Astrocyte (in vitro differentiated cells and primary cell): ENCODE results near the gene FAM120AOS. TPM values are rescaled to one million over a fixed set of nuclear protein-coding genes. Genes with fewer than 3 reads are reported as not detected.

Experiments
- DNase-seq: peaks from one replicate; pipeline ENCODE4 v3.0.0-alpha.2; 2010; ENCODE audit warnings: low read depth
- FAIRE-seq: peaks from 2 replicates; lab custom pipeline; 2011; peaks lifted over from hg19 to GRCh38; lab: Jason Lieb, UNC
- H2AFZ ChIP-seq: 2 replicates; pipeline ENCODE4 v1.6.0; 2012; ENCODE audit warnings: low read depth, low read length, inconsistent platforms
- H3K27ac ChIP-seq: 2 replicates; pipeline ENCODE4 v1.5.1; 2011; ENCODE audit warnings: low read depth, low read length, inconsistent platforms
- H3K27me3 ChIP-seq: 2 replicates; pipeline ENCODE4 v1.6.0; 2011; ENCODE audit warnings: low read length, inconsistent platforms; ENCODE audit not compliant: insufficient read depth
- H3K36me3 ChIP-seq: 2 replicates; pipeline ENCODE4 v1.5.1; 2011; ENCODE audit warnings: low read length, inconsistent platforms; ENCODE audit not compliant: insufficient read depth
- H3K4me1 ChIP-seq: 2 replicates; pipeline ENCODE4 v1.5.1; 2011; ENCODE audit warnings: low read length, inconsistent platforms; ENCODE audit not compliant: insufficient read depth
- H3K4me2 ChIP-seq: 2 replicates; pipeline ENCODE4 v1.6.0; 2012; ENCODE audit warnings: low read length, inconsistent platforms
- H3K4me3 ChIP-seq: 2 replicates; pipeline ENCODE4 v1.5.1; 2011; ENCODE audit warnings: low read depth, mild to moderate bottlenecking, low read length, inconsistent platforms; ENCODE audit not compliant: insufficient read depth
- H3K79me2 ChIP-seq: 2 replicates; pipeline ENCODE4 v1.6.0; 2012; ENCODE audit warnings: mild to moderate bottlenecking, low read length, inconsistent platforms; ENCODE audit not compliant: insufficient read depth
- H3K9ac ChIP-seq: 2 replicates; pipeline ENCODE4 v1.6.0; 2012; ENCODE audit warnings: mild to moderate bottlenecking, low read length, inconsistent platforms
- H3K9me3 ChIP-seq: 2 replicates; pipeline ENCODE4 v1.5.1; 2012; ENCODE audit warnings: low read depth, mild to moderate bottlenecking, low read length, inconsistent platforms; ENCODE audit not compliant: insufficient read depth
- H4K20me1 ChIP-seq: 2 replicates; pipeline ENCODE4 v1.6.0; 2012; ENCODE audit warnings: low read length, inconsistent platforms; ENCODE audit not compliant: insufficient read depth
- H3K27ac Mint-ChIP-seq: one replicate; pipeline ENCODE4 v1.8.0; 2021; ENCODE audit warnings: mild to moderate bottlenecking, mixed read lengths; ENCODE audit not compliant: unreplicated experiment
- H3K27me3 Mint-ChIP-seq: one replicate; pipeline ENCODE4 v1.8.0; 2021; ENCODE audit warnings: low read depth, mixed read lengths; ENCODE audit not compliant: unreplicated experiment
- H3K36me3 Mint-ChIP-seq: one replicate; pipeline ENCODE4 v1.8.0; 2021; ENCODE audit warnings: low read depth, mixed read lengths; ENCODE audit not compliant: unreplicated experiment
- H3K4me1 Mint-ChIP-seq: one replicate; pipeline ENCODE4 v1.8.0; 2021; ENCODE audit warnings: low read depth, mixed read lengths; ENCODE audit not compliant: unreplicated experiment
- H3K4me3 Mint-ChIP-seq: one replicate; pipeline ENCODE4 v1.8.0; 2021; ENCODE audit warnings: mild to moderate bottlenecking, moderate library complexity, mixed read lengths; ENCODE audit not compliant: unreplicated experiment
- H3K9me3 Mint-ChIP-seq: one replicate; pipeline ENCODE4 v1.8.0; 2021; ENCODE audit warnings: mild to moderate bottlenecking, mixed read lengths; ENCODE audit not compliant: unreplicated experiment
- CTCF ChIP-seq: IDR thresholded peaks from 2 replicates; pipeline ENCODE4 v1.5.1; 2011; ENCODE audit warnings: low read depth, mild to moderate bottlenecking, inconsistent platforms, low read length, moderate library complexity; ENCODE audit not compliant: insufficient read depth
- EZH2 ChIP-seq: IDR thresholded peaks from 2 replicates; pipeline ENCODE4 v1.6.1; 2012; ENCODE audit warnings: mild to moderate bottlenecking, low read length, inconsistent platforms; ENCODE audit not compliant: insufficient read depth
- total RNA-seq: library from RNA; stranded (reverse); gene quantifications from 2 replicates; pipeline ENCODE4 v1.2.1, GENCODE V29; 2021

FAM120AOS gene
- total RNA-seq, 1 donor from 2014 or later: 29.7 TPM

DNA sequence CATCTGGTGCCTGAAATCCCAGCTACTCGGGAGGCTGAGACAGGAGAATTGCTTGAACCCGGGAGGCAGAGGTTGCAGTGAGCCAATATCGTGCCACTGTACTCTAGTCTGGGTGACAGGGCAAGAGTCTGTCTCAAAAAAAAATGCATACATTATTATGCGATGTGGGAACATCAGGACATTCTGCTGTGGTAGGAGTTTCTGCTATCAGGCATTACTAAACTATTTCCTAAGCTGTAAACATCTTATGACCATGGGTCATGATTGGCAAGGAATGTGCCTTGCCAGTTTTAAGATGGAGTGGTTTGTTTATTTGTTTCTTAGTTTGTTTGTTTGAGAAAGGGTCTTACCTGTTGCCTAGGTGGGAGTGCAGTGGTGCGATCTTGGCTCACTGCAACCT lies 47.0 kb downstream of the FAM120AOS start:
- Histone ChIP-seq H3K4me3 (no peak overlapping the region), H3K9ac (no peak overlapping the region), H3K27ac (no peak overlapping the region), H3K4me2 (no peak overlapping the region), H3K27me3 (no peaks in the 10 kb centered on the region), H3K79me2 (no peaks in the 10 kb centered on the region), H3K9me3 (no peaks in the 10 kb centered on the region), H3K4me1 (no peaks in the 10 kb centered on the region), H3K36me3 (no peaks in the 10 kb centered on the region), H4K20me1 (no peaks in the 10 kb centered on the region), H2AFZ (no peak overlapping the region)
- H3K36me3 Mint-ChIP-seq: no peaks in the 10 kb centered on the region
- H3K4me3 Mint-ChIP-seq: no peak overlapping the region
- peaks cover 5% of the 10 kb centered on the region for H3K27me3 Mint-ChIP-seq
- no peaks in the 10 kb centered on the region for H3K4me1 Mint-ChIP-seq
- H3K9me3 Mint-ChIP-seq: no peaks in the 10 kb centered on the region
- FAIRE-seq (no peak), DNase-seq (no peak)
- no peak overlapping the region for H3K27ac Mint-ChIP-seq
- no peak for TF ChIP-seq EZH2
- TF ChIP-seq CTCF: no peak

GRCh38 chr9:93398471-93398870 lies 54.9 kb downstream of the FAM120AOS start:
- no peak for FAIRE-seq
- Mint-ChIP-seq H3K4me1 (no peaks in the 10 kb centered on the region), H3K36me3 (no peaks in the 10 kb centered on the region), H3K4me3 (no peak overlapping the region), H3K9me3 (no peaks in the 10 kb centered on the region), H3K27me3 (peaks cover 18% of the 10 kb centered on the region), H3K27ac (no peak overlapping the region)
- Histone ChIP-seq H3K27ac (no peak overlapping the region), H3K4me1 (no peaks in the 10 kb centered on the region), H3K79me2 (no peaks in the 10 kb centered on the region), H3K4me3 (no peak overlapping the region), H4K20me1 (no peaks in the 10 kb centered on the region), H3K9me3 (no peaks in the 10 kb centered on the region), H3K27me3 (peaks cover 2% of the 10 kb centered on the region), H3K36me3 (no peaks in the 10 kb centered on the region), H3K4me2 (no peak overlapping the region), H3K9ac (no peak overlapping the region), H2AFZ (no peak overlapping the region)
- no peak for DNase-seq
- TF ChIP-seq CTCF: no peak

- H3K9ac ChIP-seq: no peak overlapping the region
- peaks cover 2% of the 10 kb centered on the region for H3K27me3 ChIP-seq
- Mint-ChIP-seq H3K36me3 (no peaks in the 10 kb centered on the region), H3K4me1 (no peaks in the 10 kb centered on the region), H3K4me3 (no peak overlapping the region), H3K27me3 (peaks cover 18% of the 10 kb centered on the region), H3K9me3 (no peaks in the 10 kb centered on the region), H3K27ac (no peak overlapping the region)
- H3K4me2 ChIP-seq: no peak overlapping the region
- no peaks in the 10 kb centered on the region for H3K9me3 ChIP-seq
- no peaks in the 10 kb centered on the region for H3K79me2 ChIP-seq
- FAIRE-seq (no peak), DNase-seq (no peak)
- no peak overlapping the region for H2AFZ ChIP-seq
- no peak overlapping the region for H3K27ac ChIP-seq
- no peaks in the 10 kb centered on the region for H3K36me3 ChIP-seq
- H3K4me1 ChIP-seq: no peaks in the 10 kb centered on the region
- no peak overlapping the region for H3K4me3 ChIP-seq
- no peak for TF ChIP-seq CTCF
- H4K20me1 ChIP-seq: no peaks in the 10 kb centered on the region
Measured at GRCh38 chr9:93397661-93398373, 55.6 kb downstream of the FAM120AOS start.

Other genes with a start within 250 kb of the FAM120AOS start
- gene FAM120A, start 1.9 kb downstream of the FAM120AOS start, total RNA-seq: 57.7 and 61.7 TPM in 2 replicates
- gene PHF2, start 123.0 kb upstream of the FAM120AOS start, total RNA-seq: 12.1 and 12.3 TPM in 2 replicates